ENCODE measurements around the gene MYL12B.

The MYL12B gene

GRCh38 chr18:3248062-3248657 is 13.8 kb upstream of the MYL12B start:
- DNase-seq: no peak
- Histone ChIP-seq H3K4me1 (peaks cover 0 to 67% (median 18%) of the 10 kb centered on the region in 4 donors), H3K27me3 (no peaks in the 10 kb centered on the region), H3K36me3 (peaks cover 2 to 7% (median 2%) of the 10 kb centered on the region in 3 donors), H3K9me3 (no peaks in the 10 kb centered on the region), H3K4me3 (peak overlapping the region; percentile 75 to 98), H3K27ac (peak overlapping the region; percentile 93 to 98)
- intact Hi-C loops (cut with DNase I; ENCODE audit: low total_unique reads): loop anchor here (5.0 to 10.0 kb wide), 4 partner anchors 91 to 251 kb away; partner anchors contain the start of gene LPIN2
- TF ChIP-seq CTCF (IDR thresholded peaks at IDR 0.05): no peak

GRCh38 chr18:3248658-3249359 is 13.1 kb upstream of the MYL12B start:
- peak overlapping the region; percentile 93 to 98 for H3K27ac ChIP-seq
- no peak for TF ChIP-seq CTCF (IDR thresholded peaks at IDR 0.05)
- H3K4me3 ChIP-seq: peak overlapping the region; percentile 75 to 98
- no peaks in the 10 kb centered on the region for H3K9me3 ChIP-seq
- no peak for DNase-seq
- H3K4me1 ChIP-seq: peaks cover 0 to 67% (median 25%) of the 10 kb centered on the region in 4 donors
- intact Hi-C loops (cut with DNase I; ENCODE audit: low total_unique reads): loop anchor here (5.0 to 10.0 kb wide), 4 partner anchors 92 to 252 kb away; partner anchors contain the start of gene LPIN2
- H3K36me3 ChIP-seq: peaks cover 8 to 13% (median 9%) of the 10 kb centered on the region in 3 donors
- H3K27me3 ChIP-seq: no peaks in the 10 kb centered on the region

GRCh38 chr18:3250237-3251107 is 11.5 kb upstream of the MYL12B start:
- no peak for TF ChIP-seq CTCF (IDR thresholded peaks at IDR 0.05)
- H3K27ac ChIP-seq: peak overlapping the region; percentile 93 to 98
- peak overlapping the region; percentile 75 to 98 for H3K4me3 ChIP-seq
- no peak for DNase-seq
- peaks cover 0 to 67% (median 34%) of the 10 kb centered on the region in 4 donors for H3K4me1 ChIP-seq
- intact Hi-C loops (cut with DNase I; ENCODE audit: low total_unique reads): no loop called here
- no peaks in the 10 kb centered on the region for H3K27me3 ChIP-seq
- H3K36me3 ChIP-seq: peaks cover 25 to 30% (median 25%) of the 10 kb centered on the region in 3 donors
- H3K9me3 ChIP-seq: no peaks in the 10 kb centered on the region

- intact Hi-C loops (cut with DNase I; ENCODE audit: low total_unique reads): no loop called here
- no peak for TF ChIP-seq CTCF (IDR thresholded peaks at IDR 0.05)
- Histone ChIP-seq H3K27ac (peak overlapping the region; percentile 93 to 98), H3K4me3 (peak overlapping the region; percentile 75 to 98), H3K36me3 (peaks cover 34 to 39% (median 35%) of the 10 kb centered on the region in 3 donors), H3K4me1 (peaks cover 0 to 73% (median 37%) of the 10 kb centered on the region in 4 donors), H3K9me3 (no peaks in the 10 kb centered on the region), H3K27me3 (no peaks in the 10 kb centered on the region)
- no peak for DNase-seq
Observed at GRCh38 chr18:3251249-3251962, 10.5 kb upstream of the MYL12B start.

GRCh38 chr18:3251963-3252277 is 10.0 kb upstream of the MYL12B start:
- no peak for TF ChIP-seq CTCF (IDR thresholded peaks at IDR 0.05)
- H3K4me1 ChIP-seq: peaks cover 0 to 78% (median 39%) of the 10 kb centered on the region in 4 donors
- peak overlapping the region; percentile 93 to 98 for H3K27ac ChIP-seq
- H3K36me3 ChIP-seq: peaks cover 40 to 41% (median 40%) of the 10 kb centered on the region in 3 donors
- no peak for DNase-seq
- H3K4me3 ChIP-seq: peak overlapping the region; percentile 75 to 98
- intact Hi-C loops (cut with DNase I; ENCODE audit: low total_unique reads): no loop called here
- H3K9me3 ChIP-seq: no peaks in the 10 kb centered on the region
- H3K27me3 ChIP-seq: no peaks in the 10 kb centered on the region
